GM23338 (cell line): ENCODE measurements around the gene UBXN11. TPM values are rescaled to one million over a fixed set of nuclear protein-coding genes. Genes with fewer than 3 reads are reported as not detected.

Source experiments
- ATAC-seq: fragments of 200-7000 bp; cut with Tn5 transposase; 3 replicates; pipeline ENCODE4 v1.9.1; 2020
- DNase-seq: peaks from one replicate; pipeline ENCODE4 v3.0.0-alpha.2; 2015; ENCODE audit warnings: low spot score
- H2AFZ ChIP-seq: fragments of 200-600 bp; sonication (generic); 2 replicates; pipeline ENCODE4 v1.8.0; 2016; ENCODE audit warnings: antibody characterized with exemption, mild to moderate bottlenecking, moderate library complexity
- H3F3A ChIP-seq: fragments of 200-600 bp; sonication (generic); replicated peaks from 2 replicates; pipeline ENCODE4 v1.8.0; 2017; ENCODE audit warnings: antibody characterized with exemption, mixed run types, low read depth
- H3K27ac ChIP-seq: fragments of 200-600 bp; sonication (generic); 2 replicates; pipeline ENCODE4 v1.6.1; 2016; ENCODE audit warnings: low read depth
- H3K27me3 ChIP-seq: fragments of 200-600 bp; sonication (generic); 2 replicates; pipeline ENCODE4 v1.8.0; 2016; ENCODE audit warnings: mild to moderate bottlenecking, mixed run types, moderate library complexity; ENCODE audit not compliant: insufficient read depth
- H3K36me3 ChIP-seq: fragments of 200-600 bp; sonication (generic); 2 replicates; pipeline ENCODE4 v1.8.0; 2016; ENCODE audit warnings: mild to moderate bottlenecking; ENCODE audit not compliant: insufficient read depth
- H3K4me1 ChIP-seq: fragments of 200-600 bp; sonication (generic); 2 replicates; pipeline ENCODE4 v1.8.0; 2016; ENCODE audit warnings: mild to moderate bottlenecking, moderate library complexity; ENCODE audit not compliant: insufficient read depth
- H3K4me2 ChIP-seq: fragments of 200-600 bp; sonication (generic); 2 replicates; pipeline ENCODE4 v1.7.1; 2017; ENCODE audit warnings: mixed run types
- H3K4me3 ChIP-seq: fragments of 200-600 bp; sonication (generic); 2 replicates; pipeline ENCODE4 v1.6.1; 2016; ENCODE audit warnings: mixed run types
- H3K79me2 ChIP-seq: fragments of 200-600 bp; sonication (generic); replicated peaks from 2 replicates; pipeline ENCODE4 v1.8.0; 2017; ENCODE audit warnings: mild to moderate bottlenecking; ENCODE audit not compliant: insufficient read depth
- H3K9me2 ChIP-seq: fragments of 200-600 bp; sonication (generic); 2 replicates; pipeline ENCODE4 v1.8.0; 2017; ENCODE audit not compliant: insufficient read depth
- H4K20me1 ChIP-seq: fragments of 200-600 bp; sonication (generic); replicated peaks from 2 replicates; pipeline ENCODE4 v1.8.0; 2017; ENCODE audit warnings: mild to moderate bottlenecking; ENCODE audit not compliant: insufficient read depth
- H3K27ac Mint-ChIP-seq: 2 replicates; pipeline ENCODE4 v1.8.0; 2020; ENCODE audit warnings: inconsistent platforms, mild to moderate bottlenecking, moderate library complexity, mixed read lengths
- H3K27me3 Mint-ChIP-seq: 3 replicates; pipeline ENCODE4 v1.8.0; 2022; ENCODE audit warnings: low read depth, mild to moderate bottlenecking, moderate library complexity, mixed read lengths, inconsistent platforms; ENCODE audit not compliant: insufficient read depth, poor library complexity
- H3K36me3 Mint-ChIP-seq: 3 replicates; pipeline ENCODE4 v1.8.0; 2021; ENCODE audit warnings: low read depth, mild to moderate bottlenecking, inconsistent platforms, moderate library complexity, mixed read lengths
- H3K4me1 Mint-ChIP-seq: 3 replicates; pipeline ENCODE4 v1.8.0; 2020; ENCODE audit warnings: mild to moderate bottlenecking, inconsistent platforms, mixed read lengths
- H3K4me3 Mint-ChIP-seq: 3 replicates; pipeline ENCODE4 v1.8.0; 2021; ENCODE audit warnings: moderate library complexity, mild to moderate bottlenecking, inconsistent platforms, mixed read lengths
- H3K9me3 Mint-ChIP-seq: 3 replicates; pipeline ENCODE4 v1.8.0; 2020; ENCODE audit warnings: moderate library complexity, mild to moderate bottlenecking, inconsistent platforms, mixed read lengths
- EZH2phosphoT487 ChIP-seq: fragments of 200-600 bp; sonication (generic); IDR thresholded peaks from one replicate; pipeline ENCODE4 v1.8.1; 2018; ENCODE audit warnings: antibody characterized with exemption; ENCODE audit not compliant: unreplicated experiment
- JUNB ChIP-seq: IDR thresholded peaks from one replicate; pipeline ENCODE4 v1.6.1; 2016; ENCODE audit warnings: antibody characterized with exemption; ENCODE audit not compliant: unreplicated experiment
- NANOG ChIP-seq: IDR thresholded peaks from 2 replicates; pipeline ENCODE4 v1.6.1; 2016; ENCODE audit warnings: antibody characterized with exemption, borderline replicate concordance
- POLR2AphosphoS5 ChIP-seq: IDR thresholded peaks from 2 replicates; pipeline ENCODE4 v1.6.1; 2016; ENCODE audit warnings: antibody characterized with exemption, low read depth
- REST ChIP-seq: IDR thresholded peaks from one replicate; pipeline ENCODE4 v1.6.1; 2018; ENCODE audit warnings: antibody characterized with exemption; ENCODE audit not compliant: unreplicated experiment
- STAT1 ChIP-seq: IDR thresholded peaks from one replicate; pipeline ENCODE4 v1.6.1; 2016; ENCODE audit warnings: antibody characterized with exemption; ENCODE audit not compliant: unreplicated experiment
- ZNF114 ChIP-seq: fragments of 250-450 bp; sonication (Bioruptor Pico); IDR thresholded peaks from 2 replicates; pipeline ENCODE4 v1.5.0; 2020; ENCODE audit warnings: mild to moderate bottlenecking, moderate library complexity
- ZNF331 ChIP-seq: fragments of 250-450 bp; sonication (Bioruptor Pico); IDR thresholded peaks from 2 replicates; pipeline ENCODE4 v1.5.0; 2020; ENCODE audit warnings: low read depth, mild to moderate bottlenecking, moderate library complexity
- polyA plus RNA-seq: library from polyadenylated mRNA; unstranded; fragments of >200 nt; fragmentation: Nextera tagmentation; extraction: Ambion mirVana; gene quantifications from 2 replicates; pipeline ENCODE4 v1.2.1, GENCODE V29; 2016
- total RNA-seq: library from RNA; depleted of rRNA; stranded (reverse); fragments of >200 nt; shearing (Covaris generic); gene quantifications from 2 replicates; pipeline ENCODE4 v1.2.3, GENCODE V29; 2014

The UBXN11 gene
- total and polyA plus RNA-seq, 2 experiments from 2014 or later, result 8.0 to 8.3 TPM

DNA sequence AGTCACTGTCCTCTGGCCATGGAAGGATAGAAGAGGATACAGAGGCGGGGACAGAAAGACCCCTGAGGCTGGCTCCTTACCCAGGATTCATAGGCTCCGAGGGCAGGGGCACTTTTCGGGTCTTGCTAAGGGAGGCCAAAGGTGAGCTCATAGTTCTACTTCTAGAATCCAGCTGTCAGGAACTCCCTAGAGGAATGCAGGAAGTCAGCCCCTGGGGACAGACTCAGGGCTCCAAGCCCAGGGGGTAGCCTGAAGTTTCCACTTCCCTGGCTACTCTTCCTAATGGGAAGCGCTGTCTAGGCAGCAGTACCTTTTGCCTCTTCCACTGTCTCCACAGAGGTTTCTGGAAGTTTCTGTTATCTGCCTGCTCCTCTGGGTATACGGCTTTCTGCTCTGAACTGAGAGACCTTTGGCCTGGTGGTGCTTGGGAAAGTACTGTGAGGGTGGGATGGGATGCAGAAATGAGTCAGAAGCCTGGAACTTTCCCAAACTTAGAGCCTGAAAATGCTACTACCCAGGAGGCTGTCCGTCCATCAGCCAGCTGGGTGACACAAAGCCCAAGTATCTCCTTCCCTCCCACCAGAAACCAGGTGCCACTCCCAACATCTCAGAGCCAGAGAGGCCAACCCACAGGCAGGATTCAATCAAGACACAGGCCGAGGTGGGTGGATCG lies 3.6 kb downstream of the UBXN11 start:
- H3K4me2 ChIP-seq, result no peak overlapping the region
- no peaks in the 10 kb centered on the region for H3K36me3 Mint-ChIP-seq
- no peaks in the 10 kb centered on the region for H3K36me3 ChIP-seq
- H3K4me1 Mint-ChIP-seq, result peaks cover 16% of the 10 kb centered on the region; the same call in 2 of the 3 replicates
- no peak overlapping the region for H3K4me3 Mint-ChIP-seq
- H3K27ac Mint-ChIP-seq, result no peak overlapping the region
- no peaks in the 10 kb centered on the region for H3K9me2 ChIP-seq
- no peak overlapping the region for H2AFZ ChIP-seq
- 0 out of 2 replicates have a peak, but pooled peaks cover 5% of the 10 kb centered on the region for H3F3A ChIP-seq
- DNase-seq (peak; percentile 28), ATAC-seq (no peak)
- no peaks in the 10 kb centered on the region for H3K9me3 Mint-ChIP-seq
- no peak for TF ChIP-seq STAT1
- H3K27ac ChIP-seq, result no peak overlapping the region
- H3K4me1 ChIP-seq, result peaks cover 10% of the 10 kb centered on the region
- H4K20me1 ChIP-seq, result no peaks in the 10 kb centered on the region
- H3K79me2 ChIP-seq, result 0 out of 2 replicates have a peak, but pooled peaks cover 9% of the 10 kb centered on the region
- H3K27me3 Mint-ChIP-seq, result peaks cover 5% of the 10 kb centered on the region
- H3K4me3 ChIP-seq, result no peak overlapping the region
- H3K27me3 ChIP-seq, result no peaks in the 10 kb centered on the region

DNA sequence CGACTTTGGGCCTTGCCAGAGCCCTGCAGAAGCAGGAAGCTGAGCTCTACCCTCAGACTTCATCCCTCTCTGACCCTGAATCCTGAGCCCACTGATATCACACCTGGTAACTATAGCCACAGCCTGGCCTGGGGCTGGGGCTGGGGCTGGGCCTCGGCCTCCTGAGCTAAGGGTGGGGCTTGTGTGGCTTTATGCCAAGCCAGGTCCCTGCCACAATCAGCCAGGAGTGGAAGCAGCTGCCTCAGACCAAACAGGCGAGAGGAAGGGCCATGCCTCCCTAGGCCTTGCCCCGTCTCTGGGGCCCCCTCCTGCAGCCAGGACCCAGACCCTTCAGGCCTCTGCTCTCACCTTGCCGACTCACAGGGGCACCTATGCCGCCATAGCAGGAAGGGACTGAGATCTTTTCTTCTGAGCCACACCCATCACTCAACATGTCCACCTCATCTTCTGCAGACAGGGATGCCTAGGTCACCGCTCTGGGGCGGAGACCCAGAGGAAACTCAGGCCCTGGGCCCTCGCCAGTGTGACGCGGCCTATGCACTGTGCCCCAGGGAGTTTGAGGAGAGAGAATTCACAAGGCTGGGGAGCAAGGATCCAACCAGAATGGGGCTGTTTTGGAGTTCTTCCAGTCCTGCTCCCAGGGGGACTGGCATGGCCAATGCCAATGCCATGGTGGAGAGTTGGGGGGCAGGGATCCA lies 5.7 kb downstream of the UBXN11 start:
- Mint-ChIP-seq H3K36me3 (no peaks in the 10 kb centered on the region), H3K27ac (no peak overlapping the region), H3K4me1 (peaks cover 3% of the 10 kb centered on the region; the same call in 2 of the 3 replicates), H3K4me3 (no peak overlapping the region), H3K27me3 (peaks cover 5% of the 10 kb centered on the region), H3K9me3 (no peaks in the 10 kb centered on the region)
- Histone ChIP-seq H4K20me1 (no peaks in the 10 kb centered on the region), H3K27ac (no peak overlapping the region), H2AFZ (no peak overlapping the region), H3K4me2 (no peak overlapping the region), H3K27me3 (no peaks in the 10 kb centered on the region), H3K36me3 (no peaks in the 10 kb centered on the region), H3K9me2 (no peaks in the 10 kb centered on the region), H3F3A (0 out of 2 replicates have a peak, but pooled peaks cover under 1% of the 10 kb centered on the region), H3K79me2 (0 out of 2 replicates have a peak, but pooled peaks cover 6% of the 10 kb centered on the region), H3K4me3 (no peak overlapping the region), H3K4me1 (peaks cover 5% of the 10 kb centered on the region; the same call in 1 of the 2 replicates)
- TF ChIP-seq EZH2phosphoT487 (no peak), REST (no peak), NANOG (no peak), ZNF114 (CRISPR knock-in tag) (no peak), POLR2AphosphoS5 (no peak), JUNB (no peak), ZNF331 (CRISPR knock-in tag) (no peak)
- no peak for DNase-seq
- no peak for ATAC-seq
